ENCODE data around the gene OSBPL2.

OSBPL2 gene

DNA sequence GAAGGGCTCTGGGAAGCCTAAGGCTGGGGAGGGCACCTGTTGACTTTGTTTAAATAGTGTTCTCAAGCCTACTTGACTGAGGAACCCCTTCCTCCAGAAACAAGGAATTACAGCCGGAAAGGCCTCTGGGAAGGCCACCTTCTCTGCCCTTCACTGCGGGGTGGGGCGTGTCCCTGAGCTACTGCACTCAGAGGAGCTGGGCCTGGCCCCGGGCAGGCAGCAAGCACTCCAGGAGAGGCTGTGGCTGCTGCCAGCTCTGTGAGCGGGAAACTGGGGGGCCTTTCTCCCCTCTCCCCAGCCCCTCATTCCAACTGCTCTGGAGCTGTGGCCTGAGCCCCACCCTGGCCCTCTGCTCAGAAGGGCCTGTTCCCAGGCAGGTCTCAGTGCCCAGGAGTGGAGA lies 4.0 kb upstream of the OSBPL2 start:
- no peak for DNase-seq (ENCODE audit: low read depth in 3 of 3, low spot score in 1 of 3)

DNA sequence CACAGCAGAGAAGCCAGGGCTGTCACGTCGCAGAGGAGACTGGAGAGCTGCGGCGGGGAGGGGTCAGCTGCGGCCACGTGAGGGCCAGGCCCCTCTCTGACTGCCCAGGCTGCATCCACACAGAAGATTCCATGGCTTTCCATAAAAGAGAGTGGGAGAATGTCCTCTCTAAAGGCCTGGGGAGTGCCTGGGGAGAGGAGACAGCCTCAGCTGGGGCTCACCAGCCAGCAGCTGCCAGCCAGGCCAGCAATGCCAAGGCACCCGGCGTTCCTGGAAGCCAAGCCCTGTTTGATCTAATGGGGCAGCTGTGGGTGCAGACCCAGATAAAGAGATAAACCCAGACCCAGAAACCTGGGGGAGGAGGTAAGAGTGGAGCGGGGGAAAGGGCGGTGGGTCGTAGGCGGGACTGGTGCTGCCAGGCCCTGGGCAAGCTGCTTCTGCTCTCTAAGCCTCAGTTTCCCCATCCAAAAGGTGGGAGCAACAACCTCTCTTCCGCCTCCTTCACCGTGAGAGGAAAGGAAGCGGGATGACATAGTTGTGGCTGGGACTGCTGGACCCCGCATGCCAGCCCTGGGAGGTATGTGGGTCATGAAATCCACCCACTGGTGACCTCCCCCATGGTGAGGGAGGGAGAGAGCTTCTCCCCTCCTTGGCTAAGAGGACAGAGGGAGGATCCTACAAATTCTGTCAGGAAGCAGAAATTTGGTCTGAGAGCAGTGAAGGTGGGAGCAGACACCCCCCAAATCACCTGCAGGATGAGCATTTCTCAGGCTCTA lies 3.1 kb upstream of the OSBPL2 start:
- no peak for DNase-seq (ENCODE audit: low read depth in 3 of 3, low spot score in 1 of 3)

DNA sequence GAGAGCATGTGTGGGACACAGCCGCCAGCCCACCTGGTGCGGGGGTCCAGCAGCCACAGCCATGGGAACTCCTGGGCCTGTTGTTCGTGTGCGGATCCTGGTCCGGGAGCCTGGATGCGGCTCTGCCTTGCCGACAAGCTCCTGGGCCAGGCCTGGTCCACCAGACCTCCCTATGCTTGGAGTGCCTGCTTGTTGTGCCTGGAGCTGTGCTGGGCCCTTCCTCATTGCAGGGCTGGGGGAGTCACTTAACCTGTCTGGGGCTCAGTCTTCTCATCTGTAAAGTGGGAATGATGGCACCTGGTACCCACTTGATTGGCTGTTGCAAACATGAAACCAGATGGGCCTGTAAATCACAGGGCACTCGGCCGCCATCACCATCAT lies 2.6 kb upstream of the OSBPL2 start:
- DNase-seq (ENCODE audit: low read depth in 3 of 3, low spot score in 1 of 3): no peak

- no peak for DNase-seq (ENCODE audit: low read depth in 3 of 3, low spot score in 1 of 3)
Observed at GRCh38 chr20:62236200-62236599, 2.1 kb upstream of the OSBPL2 start.

DNA sequence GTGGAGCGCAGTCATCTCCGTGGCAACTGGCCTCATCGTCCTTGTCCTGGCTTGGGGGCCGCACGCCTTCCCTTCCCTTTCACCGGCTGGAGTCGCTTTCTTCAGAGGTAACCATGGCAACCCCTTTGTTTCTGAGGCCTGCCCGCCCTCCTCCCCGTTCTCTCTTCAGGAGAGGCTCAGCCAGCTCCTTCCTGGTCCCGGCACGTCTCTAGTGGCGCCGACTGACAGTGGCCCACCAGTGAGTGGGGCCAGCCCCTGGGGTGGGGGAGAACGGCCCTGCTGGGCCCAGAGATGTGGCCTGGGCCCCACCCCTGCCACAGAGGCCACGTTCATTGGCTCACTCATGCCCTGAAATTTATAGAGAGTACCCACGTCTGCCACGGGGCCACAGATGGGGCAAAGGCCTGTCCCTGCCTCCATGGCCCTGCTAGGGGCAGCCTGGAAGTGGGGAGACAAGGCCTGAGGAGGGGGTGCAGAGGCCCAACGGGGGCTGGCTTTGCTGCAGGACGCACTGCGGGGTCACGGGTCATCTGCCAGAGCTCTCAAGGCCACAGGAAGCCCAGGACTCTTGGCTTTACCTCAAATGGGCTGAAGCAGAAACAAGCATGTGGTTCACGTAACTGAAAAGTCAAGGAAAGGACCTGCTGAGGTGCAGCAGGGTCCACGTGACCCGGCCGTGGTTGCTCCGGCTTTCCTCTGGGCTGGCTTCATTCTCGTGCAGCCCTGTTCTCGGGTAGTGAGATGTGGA lies 1.4 kb upstream of the OSBPL2 start:
- DNase-seq (ENCODE audit: low read depth in 3 of 3, low spot score in 1 of 3): no peak

GRCh38 chr20:62237514-62237800 lies 864 bp upstream of the OSBPL2 start:
- no peak for DNase-seq (ENCODE audit: low read depth in 3 of 3, low spot score in 1 of 3)

GRCh38 chr20:62238569-62239277 lies 402 bp downstream of the OSBPL2 start:
- no peak for DNase-seq (ENCODE audit: low read depth in 3 of 3, low spot score in 1 of 3)

- DNase-seq (ENCODE audit: low read depth in 3 of 3, low spot score in 1 of 3): no peak
Observed at GRCh38 chr20:62239278-62239879, 1.1 kb downstream of the OSBPL2 start.

GRCh38 chr20:62240020-62240685 lies 1.8 kb downstream of the OSBPL2 start:
- no peak for DNase-seq (ENCODE audit: low read depth in 3 of 3, low spot score in 1 of 3)

GRCh38 chr20:62241506-62241905 lies 3.2 kb downstream of the OSBPL2 start:
- DNase-seq (ENCODE audit: low read depth in 3 of 3, low spot score in 1 of 3): no peak

DNA sequence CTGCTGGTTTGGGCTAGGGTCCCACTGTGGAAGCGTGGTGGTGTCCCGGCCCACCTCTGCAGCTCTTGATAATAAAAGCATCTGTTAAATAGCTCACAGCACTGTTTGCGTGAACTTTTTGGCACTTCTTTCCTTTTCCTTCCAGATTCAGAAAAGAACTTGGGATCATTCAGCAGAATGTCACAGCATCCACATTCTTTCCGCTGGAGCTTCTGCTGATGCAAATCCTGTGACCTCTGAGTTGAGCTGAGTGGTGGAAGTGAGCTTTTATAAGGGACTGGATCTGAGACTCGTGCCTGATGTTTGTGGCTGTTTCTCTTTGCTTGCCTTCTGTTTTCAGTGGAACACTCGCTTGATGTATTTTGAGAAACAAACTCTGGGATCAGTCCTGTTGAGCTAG lies 3.9 kb downstream of the OSBPL2 start:
- DNase-seq (ENCODE audit: low read depth in 3 of 3, low spot score in 1 of 3): no peak

DNA sequence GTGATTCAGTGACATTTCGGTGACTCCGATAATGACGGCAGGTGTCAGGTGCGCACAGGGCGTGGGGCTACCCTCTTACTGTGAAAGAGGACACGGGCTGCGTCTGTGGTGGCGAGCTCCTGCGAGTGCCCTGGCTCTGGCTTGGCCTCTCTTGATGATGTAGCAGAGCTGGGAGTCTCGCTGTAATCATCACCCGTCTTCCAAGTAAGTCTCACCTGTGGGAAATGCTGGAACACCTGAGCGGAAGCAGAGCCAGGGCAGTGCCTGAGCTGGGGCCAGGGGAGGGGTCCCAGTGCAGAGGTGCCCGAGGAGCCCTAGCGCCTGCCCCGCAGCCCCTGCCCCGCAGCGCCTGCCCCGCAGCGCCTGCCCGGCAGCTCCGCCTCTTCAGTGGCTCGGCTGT lies 4.8 kb downstream of the OSBPL2 start:
- DNase-seq (ENCODE audit: low read depth in 3 of 3, low spot score in 1 of 3): no peak

DNA sequence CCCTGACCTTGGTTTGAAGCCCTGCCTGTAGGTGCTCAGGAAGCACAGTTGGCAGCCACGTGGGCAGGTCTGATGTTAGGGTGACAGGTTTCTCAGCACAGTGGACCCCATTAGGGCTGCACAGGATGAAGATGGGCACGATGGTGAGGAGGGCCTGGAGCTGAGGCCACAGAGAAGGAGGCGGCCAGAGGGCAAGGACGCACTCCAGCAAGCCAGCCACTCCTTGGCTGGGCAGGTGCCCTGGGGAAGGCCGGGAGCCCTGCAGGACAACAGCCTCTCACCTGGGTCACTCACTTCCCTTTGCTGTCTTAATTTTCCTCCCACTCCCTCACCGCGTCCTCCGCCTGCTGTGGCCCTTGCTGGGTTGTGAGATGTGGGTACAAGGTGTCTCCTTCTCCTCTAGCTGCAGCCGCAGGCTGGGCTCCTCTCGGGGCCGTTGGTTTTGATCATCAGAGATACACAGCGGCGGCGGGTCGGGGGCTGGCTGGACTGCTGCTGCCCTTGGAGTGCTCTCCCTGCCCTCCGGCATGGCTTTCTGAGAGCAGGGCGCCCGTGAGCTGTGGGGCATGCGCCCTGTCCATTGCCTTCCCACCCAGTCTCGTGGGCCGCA lies 5.7 kb downstream of the OSBPL2 start:
- DNase-seq (ENCODE audit: low read depth in 3 of 3, low spot score in 1 of 3): no peak

GRCh38 chr20:62244644-62245108 lies 6.4 kb downstream of the OSBPL2 start:
- DNase-seq (ENCODE audit: low read depth in 3 of 3, low spot score in 1 of 3): no peak

GRCh38 chr20:62245911-62246280 lies 7.6 kb downstream of the OSBPL2 start:
- DNase-seq (ENCODE audit: low read depth in 3 of 3, low spot score in 1 of 3): no peak

- no peak for DNase-seq (ENCODE audit: low read depth in 3 of 3, low spot score in 1 of 3)
Observed at GRCh38 chr20:62246431-62246830, 8.1 kb downstream of the OSBPL2 start.

- no peak for DNase-seq (ENCODE audit: low read depth in 3 of 3, low spot score in 1 of 3)
Observed at GRCh38 chr20:62246872-62247652, 8.7 kb downstream of the OSBPL2 start.

GRCh38 chr20:62248890-62249560 lies 10.7 kb downstream of the OSBPL2 start:
- DNase-seq (ENCODE audit: low read depth in 3 of 3, low spot score in 1 of 3): no peak

DNA sequence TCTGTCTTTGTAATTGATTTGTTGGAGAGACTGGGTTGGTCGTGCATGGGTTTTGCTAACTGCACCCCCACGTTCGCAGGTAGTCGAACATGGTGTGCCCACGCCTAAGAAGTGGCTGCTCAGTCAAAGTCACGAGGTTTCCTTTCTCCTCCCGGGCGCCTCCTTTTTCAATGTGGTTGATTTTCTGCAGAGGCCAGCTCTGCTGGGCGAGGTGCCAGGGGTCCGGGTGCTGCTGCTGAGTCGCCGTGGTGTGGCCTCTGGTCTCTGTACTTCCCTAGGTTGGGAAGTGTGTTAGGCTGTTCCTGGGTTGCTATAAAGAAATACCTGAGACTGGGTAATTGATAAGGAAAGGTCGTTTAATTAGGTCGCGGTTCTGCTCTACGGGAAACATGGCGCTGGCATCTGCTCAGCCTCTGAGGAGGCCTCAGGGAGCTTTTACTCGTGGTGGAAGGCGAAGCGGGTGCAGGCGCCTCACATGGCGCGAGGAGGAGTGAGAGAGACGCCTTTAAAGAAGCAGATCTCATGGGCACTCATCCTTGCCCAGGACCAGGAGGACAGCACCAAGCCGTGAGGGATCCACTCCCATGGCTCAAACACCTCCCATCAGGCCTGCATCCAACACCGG lies 14.1 kb downstream of the OSBPL2 start:
- no peak for DNase-seq (ENCODE audit: low read depth in 3 of 3, low spot score in 1 of 3)

Data from stimulated activated CD4-positive, alpha-beta T cell treated with anti-CD3 and anti-CD28 coated beads, TNF-alpha, amount 100 ng/mL, for 1 hour (primary cell).